Fibroblast of skin of abdomen (primary cell): Measurements from ENCODE around the gene TOR1A.

ENCODE experiments used
- DNase-seq: peaks from one replicate; pipeline ENCODE4 v3.0.0-alpha.2; 2013

The TOR1A gene

GRCh38 chr9:129851821-129852220, 27.9 kb upstream of the TOR1A start:
- DNase-seq = no peak

DNA sequence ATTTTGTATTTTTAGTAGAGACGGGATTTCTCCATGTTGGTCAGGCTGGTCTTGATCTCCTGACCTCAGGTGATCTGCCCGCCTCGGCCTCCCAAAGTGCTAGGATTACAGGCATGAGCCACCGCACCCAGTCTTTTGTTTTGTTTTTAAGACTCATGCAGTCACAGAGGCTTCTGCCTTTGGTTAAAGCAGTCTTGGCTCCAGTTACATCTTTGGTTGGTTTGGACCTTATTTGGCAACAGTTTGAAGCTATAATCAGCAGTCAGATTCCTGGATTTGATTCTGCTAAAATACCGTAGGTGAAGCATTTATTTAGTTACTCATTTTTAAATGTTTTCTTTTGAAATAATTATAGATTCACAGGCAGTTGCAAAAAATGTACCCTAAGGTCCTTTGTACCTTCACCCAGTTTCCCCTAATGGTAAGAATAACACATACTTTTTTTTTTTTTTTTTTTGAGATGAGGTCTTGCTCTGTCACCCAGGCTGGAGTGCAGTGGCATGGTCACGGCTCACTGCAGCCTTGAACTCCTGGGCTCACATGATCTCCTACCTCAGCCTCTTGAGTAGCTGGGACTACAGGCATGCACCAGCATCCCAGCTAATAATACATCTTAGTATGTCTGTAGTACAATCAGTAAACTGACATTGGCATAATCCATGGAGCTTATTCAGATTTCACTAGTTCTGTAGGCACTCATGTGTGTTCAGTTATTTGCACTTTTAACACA, 27.1 kb upstream of the TOR1A start:
- DNase-seq = no peak

GRCh38 chr9:129849901-129850300, 26.0 kb upstream of the TOR1A start:
- DNase-seq = no peak

GRCh38 chr9:129848712-129849441, 24.9 kb upstream of the TOR1A start:
- no peak for DNase-seq

DNA sequence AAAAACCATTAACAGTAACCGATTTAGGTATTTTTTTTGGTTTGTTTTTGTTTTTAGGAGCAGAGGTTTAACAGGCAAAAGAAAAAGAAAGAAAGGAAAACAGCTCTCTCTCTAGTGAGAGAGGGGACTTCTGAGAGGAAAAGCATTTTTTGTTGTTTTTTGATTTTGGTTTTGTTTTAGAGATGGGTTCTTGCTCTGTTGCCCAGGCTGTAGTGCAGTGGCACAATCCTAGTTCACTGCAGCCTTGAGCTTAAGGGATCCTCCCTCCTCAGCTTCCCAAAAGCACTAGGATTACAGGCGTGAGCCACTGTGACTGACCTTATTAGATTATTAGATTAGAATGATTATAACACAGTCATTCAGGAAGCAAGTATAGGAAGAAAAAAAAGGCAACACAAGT, 21.4 kb upstream of the TOR1A start:
- DNase-seq = no peak

GRCh38 chr9:129841071-129841470, 17.1 kb upstream of the TOR1A start:
- no peak for DNase-seq

- DNase-seq = no peak
Observed at GRCh38 chr9:129840034-129840433, 16.1 kb upstream of the TOR1A start.

- no peak for DNase-seq
Observed at GRCh38 chr9:129839324-129840023, 15.5 kb upstream of the TOR1A start.

- DNase-seq = peak; percentile 63
Observed at GRCh38 chr9:129838707-129839259, 14.8 kb upstream of the TOR1A start.

DNA sequence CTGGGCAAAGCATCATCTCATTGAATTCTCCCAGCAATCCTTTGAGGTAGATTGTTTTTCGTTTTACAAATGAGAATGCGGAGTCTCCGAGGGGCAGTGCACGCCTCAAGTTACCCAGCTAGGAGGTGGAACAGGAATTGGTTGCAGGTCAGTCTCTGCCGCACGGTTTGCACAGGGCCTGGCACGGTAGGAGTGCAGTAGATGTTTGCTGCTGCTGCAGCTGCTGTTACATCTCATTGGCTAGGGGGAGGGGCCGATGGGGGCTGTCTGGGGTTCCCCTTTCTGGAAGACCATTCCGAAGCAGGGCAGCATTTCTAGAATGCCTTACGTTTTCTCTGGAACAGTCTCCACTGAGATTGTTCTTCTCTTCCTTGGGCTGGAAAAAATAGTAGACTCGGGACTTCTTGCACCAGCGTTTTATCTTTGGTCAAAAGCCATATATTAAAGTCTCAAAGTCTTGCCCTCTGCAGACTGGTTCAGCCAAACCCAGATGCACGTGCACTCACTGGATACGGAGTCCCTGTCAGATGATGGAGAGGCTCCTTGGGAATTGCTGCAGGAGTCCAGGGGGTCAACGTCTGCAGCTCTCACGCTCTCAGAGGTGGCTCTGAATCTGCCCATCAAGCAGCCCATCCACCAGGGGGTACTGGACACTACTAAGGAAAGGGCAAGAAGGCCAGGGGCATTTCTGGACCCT, 12.5 kb upstream of the TOR1A start:
- DNase-seq = no peak

DNA sequence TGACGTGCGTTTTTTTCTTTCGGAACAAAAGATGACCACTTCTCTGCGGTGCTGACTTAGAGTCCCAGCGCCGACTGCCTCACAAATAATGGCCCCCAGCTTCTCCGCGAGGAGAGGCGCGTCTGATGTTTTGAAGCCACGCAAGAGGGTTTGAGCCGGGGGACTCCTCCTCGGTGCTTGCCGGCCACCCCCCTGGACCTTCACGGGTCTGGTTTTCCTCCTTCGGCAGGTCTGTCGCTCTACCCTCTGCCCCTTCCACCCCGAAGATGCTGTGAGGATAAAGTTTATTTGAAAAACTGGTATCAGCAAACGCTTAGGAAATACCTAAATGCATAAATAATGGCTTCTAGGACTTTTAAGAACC, 11.9 kb upstream of the TOR1A start:
- no peak for DNase-seq

DNA sequence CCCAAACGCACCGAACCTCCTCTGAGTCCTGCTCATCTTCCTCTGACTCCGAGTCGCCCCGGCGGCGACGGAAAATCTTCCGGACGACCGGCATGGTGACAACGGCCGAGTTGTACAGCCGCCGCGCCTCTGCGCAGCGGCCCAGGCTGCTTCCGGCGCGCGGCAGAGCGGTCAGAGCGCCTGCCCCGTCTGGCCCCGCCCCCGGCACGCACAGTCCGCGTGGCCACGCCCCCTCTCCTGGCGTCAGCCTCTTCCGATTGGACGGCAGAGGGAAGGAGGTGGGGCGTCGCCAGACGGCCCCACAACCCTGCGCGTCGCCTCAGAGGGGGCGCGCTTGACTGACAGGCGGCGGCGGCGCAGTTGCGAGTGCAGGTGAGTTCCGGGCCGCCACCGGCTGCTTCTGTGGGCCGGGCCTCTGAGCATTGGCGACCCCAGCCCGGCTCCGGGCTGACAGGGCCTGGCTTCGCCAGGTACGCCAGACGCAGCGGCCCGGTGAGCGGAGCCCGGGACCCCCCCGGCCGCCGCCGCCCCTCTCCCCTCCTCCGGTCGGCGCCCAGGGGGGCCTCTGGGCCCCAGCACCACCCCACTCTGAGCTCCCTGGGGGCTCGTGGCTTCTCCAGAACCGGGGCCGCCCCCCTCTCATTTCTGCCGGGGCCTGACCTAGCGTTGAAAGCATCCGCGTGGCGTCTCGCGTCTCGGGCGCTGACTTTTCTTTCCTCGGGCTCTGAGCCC, 11.4 kb upstream of the TOR1A start, which contains the start of the genes C9orf78 and USP20:
C9orf78 (minus strand) TSS at position 148 of the 732 bp plus-strand sequence; CDS start at position 94, 54 bp downstream.
USP20 (plus strand) TSS at position 331 of the 732 bp plus-strand sequence. CDS start 17,098 bp downstream, outside the sequence.
- peak; percentile 92 for DNase-seq

- no peak for DNase-seq
Observed at GRCh38 chr9:129834489-129835127, 10.7 kb upstream of the TOR1A start.

GRCh38 chr9:129832982-129833381, 9.0 kb upstream of the TOR1A start:
- no peak for DNase-seq

DNA sequence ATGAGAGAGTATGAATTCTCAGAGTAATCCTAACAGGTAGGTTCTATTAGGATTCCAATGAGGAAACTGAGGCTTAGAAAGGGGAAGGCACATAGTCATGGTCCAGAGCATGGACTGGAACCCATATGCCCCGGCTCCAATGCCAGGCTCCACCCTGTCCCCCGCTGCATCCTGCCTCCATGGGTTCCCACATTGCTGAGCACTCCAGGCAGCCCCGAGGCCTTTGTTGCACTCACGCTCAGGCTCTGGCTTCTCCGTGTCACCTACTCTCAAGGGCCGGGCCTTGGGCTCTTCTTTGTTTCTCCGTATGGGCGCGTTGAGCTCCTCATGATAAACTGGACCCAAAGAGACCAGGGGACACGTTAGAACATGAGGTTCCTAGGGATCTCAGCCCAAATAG, 5.0 kb upstream of the TOR1A start:
- no peak for DNase-seq

GRCh38 chr9:129828051-129828450, 4.1 kb upstream of the TOR1A start:
- DNase-seq = no peak

DNA sequence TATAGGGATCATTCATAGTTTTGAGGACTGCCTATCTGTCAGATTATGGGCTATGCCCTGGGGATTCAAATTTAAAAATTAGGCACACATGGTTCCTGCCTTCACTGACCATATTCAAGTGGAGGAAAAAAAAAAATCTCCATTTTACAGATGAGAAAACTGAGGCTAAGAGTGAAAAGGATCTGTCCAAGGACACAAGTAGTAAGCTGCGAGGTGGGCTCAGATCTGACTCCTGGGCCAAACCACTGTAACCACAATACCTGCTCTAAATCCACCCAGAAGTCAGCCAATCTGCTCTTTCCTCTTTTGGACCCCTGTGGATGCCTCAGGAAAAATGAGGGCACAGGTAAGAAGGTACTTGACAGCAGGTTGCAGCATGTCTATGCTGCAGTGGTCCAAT, 2.8 kb upstream of the TOR1A start:
- no peak for DNase-seq

GRCh38 chr9:129826344-129826743, 2.4 kb upstream of the TOR1A start:
- DNase-seq = no peak

GRCh38 chr9:129823542-129823934, 398 bp downstream of the TOR1A start:
- no peak for DNase-seq

- DNase-seq = no peak
Observed at GRCh38 chr9:129822898-129823541, 916 bp downstream of the TOR1A start.
